Keratinocyte (primary cell): Measurements from ENCODE around the gene ADM2. TPM values are rescaled to one million over a fixed set of nuclear protein-coding genes. Genes with fewer than 3 reads are reported as not detected.

ENCODE experiments used
- DNase-seq: peaks from one replicate; pipeline ENCODE4 v3.0.0-alpha.2; 2011; ENCODE audit warnings: low read depth, missing footprints, low spot score
- FAIRE-seq: peaks from 2 replicates; lab custom pipeline; 2011; peaks lifted over from hg19 to GRCh38; lab: Jason Lieb, UNC
- H2AFZ ChIP-seq: 2 replicates; pipeline ENCODE4 v1.6.0; 2012; ENCODE audit warnings: low read length, control low read depth, inconsistent platforms; ENCODE audit not compliant: control insufficient read depth
- H3K27ac ChIP-seq: 2 replicates; pipeline ENCODE4 v1.5.1; 2011; ENCODE audit warnings: low read length; ENCODE audit not compliant: control insufficient read depth, insufficient read depth
- H3K27me3 ChIP-seq: 3 replicates; pipeline ENCODE4 v1.6.0; 2011; ENCODE audit warnings: low read length; ENCODE audit not compliant: control insufficient read depth, insufficient read depth; ENCODE audit errors: extremely low read depth
- H3K36me3 ChIP-seq, 2 experiments: 2 replicates in 1 of 2; 3 replicates in 1 of 2; pipeline ENCODE4 v1.5.1; 2011; ENCODE audit warnings: low read length in 2 of 2, mild to moderate bottlenecking in 1 of 2; ENCODE audit not compliant: control insufficient read depth in 2 of 2, insufficient read depth in 2 of 2; ENCODE audit errors: extremely low read depth in 1 of 2
- H3K4me1 ChIP-seq: 3 replicates; pipeline ENCODE4 v1.5.1; 2011; ENCODE audit warnings: low read length; ENCODE audit not compliant: control insufficient read depth, insufficient read depth; ENCODE audit errors: extremely low read depth
- H3K4me2 ChIP-seq: 3 replicates; pipeline ENCODE4 v1.6.0; 2011; ENCODE audit warnings: low read depth, low read length; ENCODE audit not compliant: control insufficient read depth, insufficient read depth; ENCODE audit errors: extremely low read depth
- H3K4me3 ChIP-seq, 3 experiments: fragments of 200-600 bp in 1 of 3; sonication (generic) in 1 of 3; 2 replicates in 2 of 3; 3 replicates in 1 of 3; pipeline ENCODE4 v1.5.1; 2011 to 2016; ENCODE audit warnings: low read length in 3 of 3, mild to moderate bottlenecking in 3 of 3, control low read depth in 2 of 3, inconsistent platforms in 1 of 3, low read depth in 1 of 3, mixed read lengths in 1 of 3, mixed run types in 1 of 3, moderate library complexity in 1 of 3; ENCODE audit not compliant: control insufficient read depth in 2 of 3, insufficient read depth in 2 of 3; ENCODE audit errors: extremely low read depth in 1 of 3
- H3K79me2 ChIP-seq: 2 replicates; pipeline ENCODE4 v1.6.0; 2012; ENCODE audit warnings: low read length; ENCODE audit not compliant: control insufficient read depth, insufficient read depth
- H3K9ac ChIP-seq: 3 replicates; pipeline ENCODE4 v1.6.0; 2011; ENCODE audit warnings: low read length; ENCODE audit not compliant: control insufficient read depth, insufficient read depth; ENCODE audit errors: extremely low read depth
- H3K9me1 ChIP-seq: 3 replicates; pipeline ENCODE4 v1.6.0; 2011; ENCODE audit warnings: low read length; ENCODE audit not compliant: control insufficient read depth, insufficient read depth; ENCODE audit errors: extremely low read depth
- H3K9me3 ChIP-seq: 2 replicates; pipeline ENCODE4 v1.5.1; 2012; ENCODE audit warnings: low read depth, low read length; ENCODE audit not compliant: control insufficient read depth
- H4K20me1 ChIP-seq: 3 replicates; pipeline ENCODE4 v1.6.0; 2011; ENCODE audit warnings: low read length; ENCODE audit not compliant: control insufficient read depth, insufficient read depth; ENCODE audit errors: extremely low read depth
- EZH2 ChIP-seq: IDR thresholded peaks from one replicate; pipeline ENCODE4 v1.6.1; 2012; ENCODE audit warnings: inconsistent platforms, mild to moderate bottlenecking, low read length, moderate library complexity
- dilution Hi-C: fragments of 300-500 bp; cut with MboI; formaldehyde crosslinking; loops from one replicate; pipeline ENCODE4 v1.7.0; 2020; ENCODE audit warnings: low sequenced_read_pairs; ENCODE audit not compliant: extremely low pct_ligation_motif_present
- polyA plus RNA-seq, 5 experiments: library from polyadenylated mRNA; depleted of rRNA in 3 of 5; stranded (reverse) in 3 of 5; stranded (forward) in 1 of 5; unstranded in 1 of 5; fragments of >200 nt; gene quantifications; 1 replicate in 1 of 5; 2 replicates in 3 of 5; 3 replicates in 1 of 5; pipeline versions ENCODE4 v1.2.1 to v1.2.3, GENCODE V29; 2011 to 2012; ENCODE audit warnings: missing spikeins in 2 of 5, low read depth in 1 of 5, low replicate concordance in 1 of 5
- TF ChIP-seq, protein P1 (sequence below), 3 experiments: IDR thresholded peaks in 1 of 3; conservative IDR thresholded peaks in 1 of 3; optimal IDR thresholded peaks in 1 of 3; 2 replicates in 2 of 3; 3 replicates in 1 of 3; pipeline versions ENCODE3 to v1.5.1; 2011; ENCODE audit warnings: low read length in 3 of 3, mild to moderate bottlenecking in 3 of 3, moderate library complexity in 2 of 3, control low read depth in 1 of 3, inconsistent platforms in 1 of 3; ENCODE audit not compliant: insufficient read depth in 2 of 3; ENCODE audit errors: extremely low read depth in 1 of 3

The ADM2 gene
- polyA plus RNA-seq, 1 donor (not counting 4 experiments of a cell fraction or from before 2014, with no cell fraction given) = 0.21 TPM

DNA sequence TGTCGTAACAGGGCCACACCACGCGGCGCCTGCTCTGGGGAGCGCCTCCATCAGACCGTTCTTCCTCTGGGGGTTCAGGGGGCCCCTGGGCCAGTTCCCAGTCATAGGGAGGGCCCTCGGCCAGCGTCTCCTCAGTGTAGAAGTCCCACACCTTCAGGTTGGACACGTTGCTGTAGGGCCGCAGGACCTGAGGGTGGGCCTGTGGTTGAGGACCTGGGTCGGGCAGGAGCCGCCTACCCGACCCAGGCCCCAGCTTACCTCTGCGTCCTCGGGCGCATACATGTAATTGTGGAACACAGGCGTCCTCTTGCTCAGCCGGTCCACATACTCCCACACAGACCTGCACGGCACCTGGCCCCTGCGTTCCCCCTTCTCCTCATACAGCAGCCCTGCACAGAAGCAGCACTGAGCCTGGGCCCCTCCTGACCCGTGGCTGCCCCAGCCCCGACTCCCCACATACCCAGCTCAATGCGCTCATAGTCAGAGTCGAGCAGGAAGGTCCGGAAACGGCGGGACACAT, 26.7 kb upstream of the ADM2 start:
- Histone ChIP-seq H3K27ac (no peak overlapping the region), H3K4me2 (no peak overlapping the region), H3K4me1 (no peaks in the 10 kb centered on the region), H3K27me3 (no peaks in the 10 kb centered on the region), H3K36me3 (peaks cover 41 to 42% of the 10 kb centered on the region in 2 experiments), H4K20me1 (peaks cover 2% of the 10 kb centered on the region), H3K9me3 (no peaks in the 10 kb centered on the region), H2AFZ (no peak overlapping the region), H3K9ac (no peak overlapping the region), H3K9me1 (no peaks in the 10 kb centered on the region), H3K4me3 (no peak overlapping the region), H3K79me2 (no peaks in the 10 kb centered on the region)
- dilution Hi-C loops = no loop called here
- no peak for DNase-seq
- FAIRE-seq = no peak
- TF ChIP-seq, protein P1, sequence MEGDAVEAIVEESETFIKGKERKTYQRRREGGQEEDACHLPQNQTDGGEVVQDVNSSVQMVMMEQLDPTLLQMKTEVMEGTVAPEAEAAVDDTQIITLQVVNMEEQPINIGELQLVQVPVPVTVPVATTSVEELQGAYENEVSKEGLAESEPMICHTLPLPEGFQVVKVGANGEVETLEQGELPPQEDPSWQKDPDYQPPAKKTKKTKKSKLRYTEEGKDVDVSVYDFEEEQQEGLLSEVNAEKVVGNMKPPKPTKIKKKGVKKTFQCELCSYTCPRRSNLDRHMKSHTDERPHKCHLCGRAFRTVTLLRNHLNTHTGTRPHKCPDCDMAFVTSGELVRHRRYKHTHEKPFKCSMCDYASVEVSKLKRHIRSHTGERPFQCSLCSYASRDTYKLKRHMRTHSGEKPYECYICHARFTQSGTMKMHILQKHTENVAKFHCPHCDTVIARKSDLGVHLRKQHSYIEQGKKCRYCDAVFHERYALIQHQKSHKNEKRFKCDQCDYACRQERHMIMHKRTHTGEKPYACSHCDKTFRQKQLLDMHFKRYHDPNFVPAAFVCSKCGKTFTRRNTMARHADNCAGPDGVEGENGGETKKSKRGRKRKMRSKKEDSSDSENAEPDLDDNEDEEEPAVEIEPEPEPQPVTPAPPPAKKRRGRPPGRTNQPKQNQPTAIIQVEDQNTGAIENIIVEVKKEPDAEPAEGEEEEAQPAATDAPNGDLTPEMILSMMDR (optimal IDR thresholded peaks at IDR 0.05 in 1 of 3, IDR thresholded peaks at IDR 0.05 in 1 of 3, conservative IDR thresholded peaks at IDR 0.05 in 1 of 3; ENCODE audit: extremely low read depth in 1 of 3, insufficient read depth in 2 of 3, low read length in 3 of 3) = no peak
- no peak for TF ChIP-seq EZH2

DNA sequence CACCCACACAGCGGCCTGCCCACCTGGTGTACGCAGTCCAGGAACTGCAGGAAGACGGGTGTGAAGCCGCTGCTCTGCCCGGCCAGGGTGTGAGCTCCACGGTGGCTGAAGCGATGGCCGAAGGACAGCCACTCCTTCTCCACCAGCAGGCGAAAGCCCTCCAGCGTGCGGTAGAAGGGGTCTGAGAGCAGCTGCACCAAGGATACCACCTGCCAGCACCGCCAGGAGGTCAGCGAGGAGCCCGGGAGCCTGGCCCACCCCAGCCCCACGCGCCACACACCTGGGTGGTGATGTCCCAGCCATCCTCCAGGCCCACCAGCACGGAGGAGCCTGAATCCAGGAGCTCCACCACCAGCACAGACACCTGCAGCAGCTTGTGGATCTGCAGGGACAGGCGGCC, 26.1 kb upstream of the ADM2 start:
- H2AFZ ChIP-seq = no peak overlapping the region
- no peak for FAIRE-seq
- H3K9me1 ChIP-seq = no peaks in the 10 kb centered on the region
- H3K4me3 ChIP-seq = no peak overlapping the region
- dilution Hi-C loops = no loop called here
- H3K36me3 ChIP-seq = peaks cover 40 to 42% of the 10 kb centered on the region in 2 experiments
- no peaks in the 10 kb centered on the region for H3K4me1 ChIP-seq
- H3K4me2 ChIP-seq = no peak overlapping the region
- no peak overlapping the region for H3K27ac ChIP-seq
- peaks cover 2% of the 10 kb centered on the region for H4K20me1 ChIP-seq
- H3K79me2 ChIP-seq = no peaks in the 10 kb centered on the region
- no peaks in the 10 kb centered on the region for H3K27me3 ChIP-seq
- TF ChIP-seq, protein P1 (optimal IDR thresholded peaks at IDR 0.05 in 1 of 3, IDR thresholded peaks at IDR 0.05 in 1 of 3, conservative IDR thresholded peaks at IDR 0.05 in 1 of 3; ENCODE audit: extremely low read depth in 1 of 3, insufficient read depth in 2 of 3, low read length in 3 of 3) = no peak
- no peak for TF ChIP-seq EZH2
- no peak overlapping the region for H3K9ac ChIP-seq
- DNase-seq = no peak
- no peaks in the 10 kb centered on the region for H3K9me3 ChIP-seq
